Measurements from ENCODE around the gene PLEKHH3.

Gene PLEKHH3

DNA sequence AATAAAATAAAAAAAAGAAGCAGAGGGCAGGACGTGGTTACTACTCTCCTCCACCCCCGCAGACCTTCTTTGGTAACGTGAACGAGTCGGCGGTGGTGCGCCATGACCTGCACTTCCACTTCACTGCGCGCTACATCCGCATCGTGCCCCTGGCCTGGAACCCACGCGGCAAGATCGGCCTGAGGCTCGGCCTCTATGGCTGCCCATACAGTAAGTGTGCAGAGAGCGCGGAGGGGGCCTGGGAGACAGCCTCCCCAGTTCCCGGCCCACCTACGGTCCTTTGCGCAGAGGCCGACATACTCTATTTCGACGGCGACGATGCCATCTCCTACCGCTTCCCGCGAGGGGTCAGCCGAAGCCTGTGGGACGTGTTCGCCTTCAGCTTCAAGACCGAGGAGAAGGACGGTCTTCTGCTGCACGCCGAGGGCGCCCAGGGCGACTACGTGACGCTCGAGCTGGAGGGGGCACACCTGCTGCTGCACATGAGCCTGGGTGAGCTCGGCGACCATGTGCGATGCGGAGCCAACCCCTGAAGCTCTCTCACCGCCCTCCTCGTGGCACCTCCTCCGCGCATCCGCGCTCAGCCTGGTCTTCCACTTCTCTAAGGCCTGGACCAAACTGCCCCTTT lies 8.2 kb upstream of the PLEKHH3 start:
- DNase-seq: no peak

DNA sequence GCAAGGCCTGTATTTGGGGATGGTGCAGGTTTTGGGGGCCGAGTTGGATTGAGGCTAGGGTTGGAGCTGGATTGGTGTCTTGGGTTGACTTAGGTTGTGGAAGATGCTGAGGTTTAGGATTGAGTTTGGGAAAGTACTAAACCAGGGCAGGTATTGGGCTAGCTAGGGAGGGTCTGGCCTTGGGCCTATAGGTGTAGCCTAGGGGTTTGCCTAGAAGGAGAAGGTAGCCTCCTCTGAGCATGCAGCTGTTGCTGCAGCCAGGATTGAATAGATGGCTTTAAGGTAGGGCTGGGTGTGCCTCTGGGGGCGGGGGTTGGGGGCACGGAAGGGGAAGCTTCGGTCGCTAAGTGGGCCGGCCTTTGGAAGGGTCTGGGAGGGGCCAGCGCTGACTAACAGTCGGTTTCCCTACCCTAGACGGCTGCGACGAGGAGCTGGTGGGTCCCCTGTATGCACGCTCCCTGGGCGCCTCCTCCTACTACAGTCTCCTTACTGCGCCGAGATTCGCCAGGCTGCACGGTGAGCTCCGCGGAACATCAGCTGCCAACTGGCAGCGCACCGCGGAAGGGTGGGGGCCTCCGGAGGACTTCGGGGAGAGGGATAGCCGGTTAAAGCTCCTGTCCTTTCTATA lies 6.7 kb upstream of the PLEKHH3 start:
- DNase-seq: no peak

DNA sequence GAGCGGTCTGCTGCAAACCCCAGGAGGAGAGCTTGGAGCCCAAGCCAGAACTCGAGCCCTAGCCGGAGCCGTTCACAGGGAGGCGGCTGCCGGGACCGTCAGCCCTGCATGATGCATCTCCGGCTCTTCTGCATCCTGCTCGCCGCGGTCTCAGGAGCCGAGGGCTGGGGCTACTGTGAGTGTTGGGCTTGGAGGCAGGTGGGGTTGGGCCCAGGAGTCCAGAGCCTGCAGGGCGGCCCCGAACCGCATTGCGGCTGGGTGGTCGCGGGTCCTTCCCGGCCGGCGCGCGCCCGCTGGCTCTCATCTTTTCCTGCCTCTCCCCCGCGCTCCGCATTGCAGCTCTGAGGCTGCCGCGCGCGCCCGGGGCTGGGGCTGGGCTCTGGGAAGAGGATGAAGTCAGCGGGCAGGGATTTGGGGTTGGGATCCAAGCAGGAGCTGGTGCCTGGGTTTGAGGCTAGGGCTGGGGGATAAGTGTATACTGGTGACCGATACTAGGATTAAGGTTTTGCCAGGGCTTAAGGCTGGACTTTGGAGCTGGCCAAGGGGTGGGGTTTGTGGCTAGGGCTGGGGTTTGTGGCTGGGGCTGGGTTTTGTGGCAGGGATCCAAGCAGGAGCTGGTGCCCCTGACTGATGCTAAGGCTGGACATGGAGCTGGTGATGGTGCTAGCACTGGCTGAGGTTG lies 6.1 kb upstream of the PLEKHH3 start:
- DNase-seq: no peak

DNA sequence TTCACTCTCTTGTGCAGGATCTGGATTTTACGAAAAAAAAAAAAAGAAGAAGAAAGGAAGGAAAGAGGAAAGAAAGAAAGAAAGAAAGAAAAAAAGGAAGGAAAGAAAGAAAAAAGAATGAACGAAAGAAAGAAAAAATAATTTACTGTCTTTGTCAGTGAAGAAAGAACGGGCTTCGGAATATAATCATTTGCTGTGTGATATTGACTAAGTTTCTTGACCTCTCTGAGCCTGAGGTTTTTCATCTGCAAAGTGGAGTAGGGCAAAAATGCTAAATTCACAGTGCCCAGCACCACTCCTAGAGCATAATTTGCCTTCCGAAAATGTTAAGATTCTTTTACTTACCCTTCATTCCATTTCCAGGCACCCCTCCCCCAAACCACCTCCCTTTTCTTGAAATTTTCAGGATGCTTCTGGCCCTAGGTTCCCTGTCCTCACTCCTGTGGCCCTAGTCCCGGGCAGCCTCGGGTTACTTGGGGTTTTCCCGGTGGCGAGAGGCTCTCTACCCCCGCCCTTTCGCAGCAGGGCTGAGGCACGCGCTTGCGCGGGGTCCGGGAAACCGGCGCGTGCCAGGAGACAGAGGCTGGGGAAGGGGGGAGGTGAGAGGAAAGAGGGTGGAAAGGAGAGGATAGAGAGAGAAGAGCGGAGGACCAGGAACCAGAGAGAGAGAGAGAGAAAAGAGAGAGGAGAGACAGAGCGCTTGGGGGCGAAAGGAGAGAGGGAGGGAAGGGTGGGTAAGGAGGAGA lies 5.4 kb upstream of the PLEKHH3 start, which contains the start of gene CNTNAP1:
Gene CNTNAP1, plus strand, starts transcription at position 556 of the 746 bp plus-strand sequence. CDS start 299 bp downstream, outside the sequence.
- no peak for DNase-seq

DNA sequence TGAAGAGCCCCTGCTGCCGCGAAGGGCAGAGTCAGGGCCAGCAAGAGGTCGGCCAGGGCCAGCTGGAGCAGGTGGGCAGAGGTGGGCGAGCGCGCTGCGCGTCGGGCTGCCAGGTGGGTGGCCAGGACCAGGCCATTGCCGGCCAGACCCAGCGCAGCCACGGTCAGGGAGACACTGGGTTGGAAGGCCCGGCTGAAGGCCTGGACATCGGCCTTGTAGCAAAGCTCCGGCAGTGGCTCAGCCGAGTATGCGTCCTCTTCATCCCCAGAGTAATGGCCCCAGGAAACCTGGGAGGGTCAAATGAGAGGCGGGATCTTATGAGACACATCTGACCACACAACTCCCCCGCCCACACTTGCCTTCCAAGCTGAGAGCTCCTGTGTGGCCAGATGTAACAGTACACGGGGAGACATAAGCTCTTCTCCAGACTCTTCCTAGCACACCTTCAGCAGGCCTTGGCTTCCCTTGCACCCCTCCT lies 3.6 kb upstream of the PLEKHH3 start:
- peak; percentile 19 for DNase-seq

DNA sequence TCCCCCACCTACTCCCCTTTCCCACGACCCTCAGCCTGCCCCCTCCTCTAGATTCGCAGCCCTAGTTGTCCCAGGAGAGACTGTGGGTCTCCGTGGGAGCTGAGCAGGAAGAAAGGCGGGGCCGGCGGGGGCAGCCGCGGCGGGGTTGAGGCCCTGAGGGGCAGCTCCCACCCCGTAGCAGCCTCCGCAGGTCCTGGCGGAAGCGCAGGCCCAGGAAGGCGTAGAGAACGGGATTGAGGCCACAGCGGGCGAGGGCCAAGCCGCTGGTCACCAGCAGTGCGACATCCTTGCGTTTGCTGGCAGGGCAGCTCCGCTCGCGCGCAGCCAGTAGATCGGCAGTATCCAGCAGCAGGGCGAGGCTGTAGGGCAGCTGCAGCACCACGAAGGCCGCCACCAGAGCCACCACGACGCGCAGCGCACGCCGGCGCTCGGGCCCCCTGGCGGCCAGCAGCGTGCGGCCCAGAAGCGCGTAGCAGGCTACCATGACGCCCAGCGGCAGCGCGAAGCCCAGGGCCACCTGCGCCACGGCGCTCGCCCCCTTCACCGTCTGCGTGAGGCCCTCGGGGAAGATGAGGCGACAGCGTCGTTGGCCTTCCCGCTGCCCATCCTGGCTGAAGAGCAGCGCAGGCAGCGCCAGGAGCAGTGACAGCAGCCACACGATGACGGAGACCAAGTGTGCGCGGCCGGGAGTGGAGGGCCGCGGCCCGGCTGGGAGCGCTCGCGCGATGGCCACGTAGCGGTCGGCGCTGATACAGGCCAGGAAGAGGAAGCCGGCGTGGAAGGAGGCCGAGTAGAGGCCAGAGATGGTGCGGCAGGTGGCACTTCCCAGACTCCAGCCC lies 2.9 kb upstream of the PLEKHH3 start:
- DNase-seq: peak; percentile 74

DNA sequence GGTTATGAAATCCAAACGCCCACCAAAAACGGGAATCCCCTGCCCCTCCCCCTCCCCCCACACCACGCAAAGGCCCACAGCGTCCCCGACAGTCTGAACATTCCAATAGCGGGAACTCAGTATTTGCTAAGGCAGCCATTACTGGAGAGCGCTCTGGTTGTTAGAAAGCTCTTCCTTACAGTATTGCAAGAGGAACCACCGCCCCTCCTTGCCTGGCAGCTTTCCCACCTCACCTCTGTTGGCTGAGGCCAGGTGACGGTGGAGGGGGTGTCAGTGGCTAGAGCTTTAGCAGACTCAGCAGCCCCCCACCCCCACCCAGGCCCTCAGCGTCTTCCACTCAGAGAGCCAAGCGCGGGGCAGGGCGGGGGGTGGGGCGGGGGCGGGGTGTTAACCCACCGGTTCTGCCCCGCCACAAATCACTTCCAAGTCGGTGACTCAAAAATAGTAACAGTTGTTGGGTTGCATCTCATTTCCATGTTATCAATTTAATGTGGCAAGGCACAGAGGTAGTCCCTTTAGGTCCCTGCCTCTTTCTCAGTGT lies 2.2 kb upstream of the PLEKHH3 start:
- DNase-seq: peak; percentile 21

DNA sequence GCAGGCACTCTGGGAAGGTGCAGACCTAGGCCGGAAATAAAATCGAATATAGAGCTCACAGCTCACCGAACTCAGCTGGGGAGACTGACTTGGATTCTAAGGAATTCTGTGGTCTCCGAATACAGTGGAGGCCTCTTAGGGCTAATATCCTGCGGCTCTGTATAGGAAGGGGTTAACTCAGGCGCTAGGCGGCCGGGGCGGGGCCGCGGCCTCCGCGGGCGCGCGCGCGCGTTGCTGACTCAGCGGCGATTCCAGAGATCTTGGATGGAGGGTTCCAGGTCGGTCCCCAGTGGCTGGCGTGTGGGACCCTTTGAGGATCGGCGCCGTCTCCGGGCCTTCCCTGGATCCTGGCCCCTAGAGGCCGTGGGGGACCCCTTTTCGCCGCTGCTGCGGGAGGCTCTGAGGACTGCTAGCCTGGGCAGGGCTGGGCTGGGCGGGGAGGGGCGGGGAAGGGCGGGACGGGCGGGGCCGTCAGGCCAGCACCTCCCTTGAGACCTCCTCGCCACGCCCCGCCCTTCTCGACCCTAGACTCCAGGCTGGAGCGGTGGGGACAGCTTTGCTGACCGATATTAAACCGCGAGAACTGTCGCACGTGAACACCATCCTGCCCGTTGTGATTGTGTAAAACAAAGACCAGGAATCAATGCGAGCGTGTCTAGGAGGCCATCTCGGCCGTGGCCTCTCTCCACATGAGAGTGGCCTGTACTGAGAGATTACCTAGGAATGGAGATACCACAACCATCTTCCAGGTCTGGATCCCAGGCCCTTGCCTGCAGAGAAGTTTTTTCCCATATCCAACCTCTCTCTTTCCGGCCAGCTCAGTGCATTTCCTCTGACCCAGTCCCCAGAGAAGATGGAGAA lies 1.4 kb upstream of the PLEKHH3 start:
- peak; percentile 82 for DNase-seq

DNA sequence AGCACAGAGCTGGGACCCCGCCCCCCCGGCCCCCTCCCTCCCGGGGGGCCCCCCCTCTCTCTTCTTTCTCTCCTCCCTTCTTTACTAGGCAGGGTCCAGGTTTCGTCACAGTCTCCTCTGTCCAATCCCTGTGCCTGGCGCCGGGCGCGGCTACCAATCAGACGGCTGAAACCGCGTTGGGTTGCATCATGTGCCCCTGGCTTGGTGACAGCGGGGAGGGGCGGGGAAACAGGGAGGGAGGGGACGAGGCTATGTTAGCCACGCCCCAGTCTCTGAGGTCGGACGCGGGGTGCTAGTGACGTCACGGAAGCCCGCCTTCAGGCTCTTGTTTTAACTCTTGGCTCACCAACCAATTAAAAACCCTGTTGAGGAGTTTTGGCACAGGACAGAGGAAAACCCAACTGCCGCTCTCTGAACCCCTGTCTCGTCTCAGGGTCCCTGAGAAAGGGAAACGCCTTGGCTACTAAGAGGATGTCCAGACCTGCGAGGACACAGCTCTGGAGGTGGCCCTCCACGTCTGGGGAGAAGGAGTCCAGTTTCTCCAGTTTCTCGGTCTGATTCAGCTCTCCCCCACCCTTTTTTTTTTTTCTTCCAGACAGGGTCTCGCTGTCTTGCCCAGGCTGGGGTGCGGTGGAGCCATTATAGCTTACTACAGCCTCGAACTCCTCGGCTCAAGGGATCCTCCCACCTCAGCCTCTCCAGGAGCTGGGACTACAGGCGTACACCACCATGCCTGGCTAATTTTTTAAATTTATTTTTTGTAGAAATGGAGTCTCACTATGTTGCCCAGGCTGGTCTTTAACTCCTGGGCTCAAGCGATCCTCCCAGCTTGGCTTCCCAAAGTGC lies 441 bp upstream of the PLEKHH3 start:
- DNase-seq: peak; percentile 99

DNA sequence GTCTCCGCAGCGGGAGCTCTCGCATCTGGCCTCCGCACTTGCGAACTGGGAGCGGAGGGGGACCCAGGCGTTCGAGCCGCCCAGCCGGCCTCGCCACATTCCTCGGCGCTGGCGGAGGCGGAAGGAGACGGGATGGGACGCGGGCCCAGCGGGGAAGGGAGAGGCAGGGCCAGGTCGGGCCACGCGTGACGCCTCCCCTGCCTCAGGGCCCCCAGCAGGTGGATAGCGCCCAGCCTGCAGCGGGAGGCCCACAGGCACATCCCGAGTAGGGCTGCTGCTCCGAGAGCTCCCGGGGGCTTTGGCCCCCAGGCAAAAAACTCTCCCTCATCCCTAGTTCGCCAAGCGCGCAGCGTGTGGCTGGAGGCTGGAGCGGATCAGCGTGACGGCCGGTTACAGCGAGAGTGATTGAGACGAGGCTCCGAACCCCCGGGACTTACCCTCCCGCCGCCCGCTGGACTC lies 800 bp downstream of the PLEKHH3 start:
- DNase-seq: no peak

DNA sequence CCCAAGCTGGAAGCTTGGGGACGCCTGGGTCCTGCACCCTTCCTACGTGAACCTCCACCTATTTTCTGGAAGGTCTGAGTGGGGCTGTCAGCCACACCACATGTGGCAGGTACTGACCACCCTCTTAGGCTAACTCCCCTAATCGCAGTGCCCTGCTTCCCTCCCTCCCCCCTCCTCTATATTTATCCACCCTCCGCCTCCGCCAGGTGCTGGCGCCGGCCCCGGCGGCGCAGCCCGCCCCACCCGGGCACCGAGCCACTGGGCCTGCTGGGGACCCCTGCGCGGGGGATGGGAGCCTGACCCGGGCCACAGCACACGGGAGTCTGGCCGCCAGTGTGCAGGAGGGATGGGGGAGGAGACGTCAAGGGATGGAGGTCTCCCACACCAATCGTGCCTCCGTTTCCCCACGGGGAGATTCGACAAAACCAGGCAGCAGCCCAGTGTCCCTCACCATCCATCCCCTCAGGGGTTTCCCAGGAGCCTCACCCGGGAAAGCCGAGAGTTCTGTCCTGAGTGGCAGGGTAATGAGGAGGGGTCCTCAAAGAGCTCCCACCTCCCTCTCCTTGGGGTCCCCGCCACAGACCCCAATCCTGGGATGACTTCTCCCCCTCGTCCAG lies 1.3 kb downstream of the PLEKHH3 start:
- DNase-seq: no peak

DNA sequence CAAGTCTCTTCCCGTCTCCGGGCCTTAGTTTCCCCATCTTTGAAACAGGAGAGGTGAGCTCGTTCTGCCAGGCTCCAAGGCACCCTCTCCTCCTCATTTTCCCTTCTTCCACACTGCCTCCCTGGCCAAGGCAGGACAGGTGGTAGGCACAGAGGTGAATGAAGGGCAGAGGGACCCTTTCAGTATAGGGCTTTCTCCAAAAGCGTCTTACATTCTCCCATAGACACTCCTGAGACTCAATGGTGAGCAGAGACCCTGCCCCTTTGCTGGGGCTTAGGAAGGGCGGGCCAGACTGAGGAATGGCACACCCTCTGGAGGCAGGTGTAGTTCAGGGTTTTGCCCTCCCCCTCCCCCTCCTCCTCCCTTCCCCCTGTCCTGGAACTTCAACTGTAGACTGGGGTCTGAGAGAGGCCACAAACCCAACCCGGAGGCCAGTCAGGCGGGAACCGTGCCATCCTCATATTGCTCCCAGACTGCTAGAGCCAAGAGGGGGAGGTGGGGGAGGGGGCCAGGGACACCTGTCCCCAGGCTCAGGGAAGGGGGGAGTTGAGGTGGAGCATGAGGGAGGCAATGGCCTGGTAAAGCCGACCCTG lies 1.9 kb downstream of the PLEKHH3 start:
- no peak for DNase-seq

DNA sequence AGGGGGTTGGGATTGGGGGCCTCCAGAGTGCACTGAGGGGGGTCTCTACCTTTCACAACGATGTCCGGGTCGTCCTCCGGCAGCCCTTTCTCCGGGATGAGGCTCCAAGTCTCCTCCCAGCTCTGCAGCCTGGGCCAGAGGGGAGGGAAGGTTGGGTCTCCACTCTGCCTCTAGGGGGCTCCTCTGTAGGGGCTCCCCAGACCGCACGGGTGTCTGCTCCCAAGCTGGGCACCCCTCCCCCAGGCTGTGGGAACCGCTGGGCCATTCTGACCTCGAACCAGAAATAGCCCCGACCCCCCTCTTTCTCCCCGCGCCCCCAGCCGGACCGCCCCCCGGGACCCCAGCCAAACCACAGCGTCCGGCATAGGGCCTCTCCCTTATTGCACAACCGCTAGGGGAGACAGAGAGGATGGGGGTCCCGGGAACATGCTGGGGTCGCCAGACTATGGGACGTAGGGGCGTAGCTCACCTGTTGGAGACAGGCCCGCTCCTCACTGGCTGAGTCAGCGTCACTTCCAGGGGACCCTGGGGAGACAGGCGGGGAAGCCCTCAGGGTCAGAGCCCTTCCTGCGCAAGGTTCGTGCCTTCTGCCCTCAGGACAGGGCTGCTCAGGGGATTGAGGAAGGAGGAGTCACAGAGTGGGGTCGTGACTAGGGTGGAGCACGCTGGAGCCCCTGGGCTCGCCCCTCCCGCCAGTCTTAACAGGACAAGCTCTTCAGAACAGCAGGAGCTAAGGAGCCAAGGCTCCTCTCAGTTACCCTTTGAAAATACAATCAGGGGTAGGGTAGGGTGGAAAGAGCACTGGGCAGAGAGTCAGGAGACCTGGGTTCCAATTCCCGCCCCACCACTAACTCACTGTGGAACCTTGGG lies 2.7 kb downstream of the PLEKHH3 start:
- DNase-seq: no peak

DNA sequence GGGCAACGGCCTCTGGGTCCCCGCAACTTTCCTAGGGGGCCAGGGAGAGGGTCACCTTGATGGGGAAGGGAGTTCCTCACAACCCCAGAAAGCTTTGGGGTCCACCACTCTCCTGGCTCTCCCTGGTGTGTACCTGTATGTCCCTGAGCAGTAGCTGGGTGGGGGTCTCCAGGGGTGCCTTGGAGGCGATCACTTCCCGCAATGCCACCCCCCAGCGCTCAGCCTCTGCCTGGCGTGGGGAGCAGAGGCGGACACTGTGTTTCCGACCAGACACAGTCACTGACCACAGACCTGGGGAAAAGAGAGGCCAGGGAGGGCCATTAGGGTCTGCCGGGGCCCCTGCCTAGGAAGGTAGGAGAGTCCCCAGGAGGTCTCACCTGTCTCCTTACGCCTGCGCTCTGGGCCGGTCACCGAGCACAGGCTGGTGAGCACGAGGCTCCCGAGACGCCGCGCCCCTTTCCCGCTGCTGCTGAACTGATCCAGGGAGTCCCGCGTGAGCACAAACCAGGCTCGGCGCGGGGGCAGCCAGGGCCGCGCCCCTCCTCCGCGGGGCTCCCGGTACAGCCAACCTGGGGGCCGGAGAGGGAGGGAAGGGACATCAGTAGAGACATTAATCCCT lies 3.4 kb downstream of the PLEKHH3 start:
- DNase-seq: no peak

DNA sequence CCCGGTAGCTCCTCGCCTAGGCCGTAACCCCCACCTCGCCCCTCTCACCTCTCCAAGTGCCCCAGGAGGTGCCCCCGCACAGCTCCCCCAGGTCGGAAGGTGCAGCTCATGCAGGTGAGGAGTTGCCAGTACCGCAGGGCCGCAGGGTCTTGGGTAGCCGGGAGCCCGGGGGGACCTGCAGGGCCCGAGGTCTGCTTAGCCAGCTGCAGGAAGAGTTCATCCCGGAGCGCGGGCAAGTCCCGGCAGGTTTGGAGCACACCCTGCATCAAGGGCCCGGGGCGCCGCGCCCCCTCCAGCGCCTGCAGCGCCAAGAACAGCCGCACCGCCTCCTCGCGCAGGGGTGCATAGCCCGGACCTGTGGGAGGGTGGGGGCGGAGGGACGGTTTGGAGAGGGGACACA lies 4.8 kb downstream of the PLEKHH3 start:
- DNase-seq: no peak

DNA sequence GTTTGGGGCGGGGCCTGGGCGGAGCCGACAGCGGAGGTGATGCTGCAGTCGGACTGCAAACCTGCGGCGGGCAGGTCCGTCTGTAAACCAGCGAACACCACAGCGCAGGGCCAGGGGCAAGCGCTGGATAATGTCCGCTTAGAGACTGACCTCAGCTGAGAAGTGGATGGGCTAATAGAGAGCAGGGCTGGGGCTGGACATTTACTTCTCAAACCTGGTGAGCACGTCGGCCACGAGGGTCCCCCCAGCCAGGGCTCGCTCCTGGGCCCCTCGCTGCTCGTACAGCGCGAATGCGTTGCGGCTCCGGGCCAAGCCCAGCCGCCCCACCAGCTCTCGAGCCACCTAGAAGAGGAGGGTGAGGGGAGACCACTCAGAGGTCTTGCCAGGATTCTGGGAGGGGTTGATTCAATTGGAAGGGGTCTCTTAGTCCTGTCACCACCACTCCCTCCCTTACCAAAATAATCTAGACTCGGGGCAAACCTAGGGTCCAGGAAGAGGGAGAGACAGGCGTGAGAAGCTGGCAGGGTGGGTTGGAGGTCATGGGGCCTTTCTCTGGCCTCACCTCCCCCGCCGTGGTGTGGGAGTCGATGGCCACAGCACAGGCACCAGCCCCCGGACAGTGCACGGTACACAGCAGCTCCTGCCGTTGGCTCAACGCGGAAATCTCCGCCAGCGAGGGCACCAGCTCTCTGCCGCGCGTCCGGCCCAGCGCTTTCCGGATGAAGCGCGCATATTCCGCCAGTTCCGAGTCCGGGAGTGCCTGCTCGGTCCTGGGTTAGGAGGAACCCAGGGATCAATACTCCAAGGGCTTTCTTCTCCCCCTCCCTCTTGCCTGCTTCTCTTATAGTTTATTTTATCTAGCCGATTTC lies 5.8 kb downstream of the PLEKHH3 start:
- DNase-seq: no peak

All from DMS153 (cell line).